Fibroblast of lung (primary cell): ENCODE results near the gene CSNK2A2. TPM values are rescaled to one million over a fixed set of nuclear protein-coding genes. Genes with fewer than 3 reads are reported as not detected.

Source experiments
- DNase-seq, 2 donors: peaks; one replicate each; pipeline versions ENCODE4 v3.0.0 to v3.0.0-alpha.2; 2010; ENCODE audit warnings: low read depth in 2 of 2
- H2AFZ ChIP-seq: 2 replicates; pipeline ENCODE4 v1.5.1; 2012; ENCODE audit warnings: low read length, control low read depth, inconsistent platforms
- H3K27ac ChIP-seq: 2 replicates; pipeline ENCODE4 v1.5.1; 2011; ENCODE audit warnings: low read length, control low read depth; ENCODE audit not compliant: insufficient read depth
- H3K27me3 ChIP-seq: 2 replicates; pipeline ENCODE4 v1.5.1; 2011; ENCODE audit warnings: mild to moderate bottlenecking, low read length; ENCODE audit not compliant: control insufficient read depth, insufficient read depth
- H3K36me3 ChIP-seq: 2 replicates; pipeline ENCODE4 v1.5.1; 2011; ENCODE audit warnings: low read length; ENCODE audit not compliant: control insufficient read depth, insufficient read depth
- H3K4me1 ChIP-seq: 2 replicates; pipeline ENCODE4 v1.5.1; 2011; ENCODE audit warnings: low read length; ENCODE audit not compliant: control insufficient read depth, insufficient read depth; ENCODE audit errors: extremely low read depth
- H3K4me2 ChIP-seq: 2 replicates; pipeline ENCODE4 v1.5.1; 2011; ENCODE audit warnings: low read length, control low read depth; ENCODE audit not compliant: insufficient read depth; ENCODE audit errors: extremely low read depth
- H3K4me3 ChIP-seq, 4 experiments: fragments of 200-600 bp in 1 of 4; sonication (generic) in 1 of 4; replicated peaks in 1 of 4; 2 replicates each; pipeline ENCODE4 v1.5.1; 2011 to 2016; ENCODE audit warnings: low read length in 4 of 4, low read depth in 3 of 4, mild to moderate bottlenecking in 3 of 4, control low read depth in 2 of 4, inconsistent platforms in 1 of 4, mixed read lengths in 1 of 4; ENCODE audit not compliant: insufficient read depth in 1 of 4; ENCODE audit errors: control extremely low read depth in 1 of 4
- H3K79me2 ChIP-seq: 2 replicates; pipeline ENCODE4 v1.5.1; 2012; ENCODE audit warnings: mild to moderate bottlenecking, low read length, inconsistent platforms; ENCODE audit not compliant: control insufficient read depth, insufficient read depth
- H3K9ac ChIP-seq: 2 replicates; pipeline ENCODE4 v1.5.1; 2011; ENCODE audit warnings: mild to moderate bottlenecking, low read length, control low read depth; ENCODE audit not compliant: insufficient read depth
- H3K9me3 ChIP-seq: 2 replicates; pipeline ENCODE4 v1.5.1; 2012; ENCODE audit warnings: low read depth, low read length; ENCODE audit not compliant: control insufficient read depth, insufficient read depth
- H4K20me1 ChIP-seq: 2 replicates; pipeline ENCODE4 v1.5.1; 2011; ENCODE audit warnings: low read length; ENCODE audit not compliant: control insufficient read depth, insufficient read depth; ENCODE audit errors: extremely low read depth
- CTCF ChIP-seq, 2 donors: IDR thresholded peaks in 1 of 2; conservative IDR thresholded peaks in 1 of 2; 1 replicate in 1 of 2; 2 replicates in 1 of 2; pipeline ENCODE4 v1.5.1; 2011 to 2012; ENCODE audit warnings: low read length in 2 of 2, control low read depth in 1 of 2, inconsistent platforms in 1 of 2, low read depth in 1 of 2, mild to moderate bottlenecking in 1 of 2
- EZH2 ChIP-seq: IDR thresholded peaks from 2 replicates; pipeline ENCODE4 v1.5.1; 2012; ENCODE audit warnings: low read length, control low read depth, mild to moderate bottlenecking; ENCODE audit errors: missing control alignments
- polyA plus RNA-seq, 2 donors: library from polyadenylated mRNA; depleted of rRNA in 1 of 2; stranded (reverse) in 1 of 2; unstranded in 1 of 2; fragments of >200 nt; gene quantifications; 2 replicates each; pipeline ENCODE4 v1.2.1, GENCODE V29; 2011 to 2012; ENCODE audit warnings: missing spikeins in 1 of 2
- total RNA-seq: library from RNA; depleted of rRNA; stranded (reverse); fragments of >200 nt; gene quantifications from 2 replicates; pipeline ENCODE4 v1.2.1, GENCODE V29; 2014

Gene CSNK2A2
- total and polyA plus RNA-seq, 2 donors (not counting 1 experiment from before 2014, with no cell fraction given) = 33.4 to 54.3 TPM

DNA sequence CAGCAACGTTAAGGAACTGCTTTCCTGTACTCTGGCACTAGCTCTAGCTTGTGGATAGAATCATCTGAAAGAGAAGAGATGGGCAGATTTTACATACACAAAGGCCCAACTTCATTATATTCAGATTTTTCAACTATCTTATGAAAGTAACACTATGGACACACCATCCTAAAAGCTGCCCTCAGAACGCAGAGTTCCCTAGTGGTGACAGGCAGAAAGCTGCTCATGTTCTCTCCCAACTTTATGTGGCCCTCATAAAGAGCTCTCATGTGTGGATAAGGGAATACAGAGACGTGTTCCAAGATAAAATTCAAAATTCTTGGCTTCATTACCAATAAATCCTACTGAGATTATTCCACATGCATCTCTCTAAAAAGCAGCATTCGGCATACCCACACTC, 70.3 kb downstream of the CSNK2A2 start:
- Histone ChIP-seq H3K9ac (peak overlapping the region; percentile 61), H3K27me3 (no peaks in the 10 kb centered on the region), H3K4me1 (peaks cover 5% of the 10 kb centered on the region), H2AFZ (no peak overlapping the region), H3K27ac (peak overlapping the region; percentile 86), H3K4me3 (peak overlapping the region; percentile 70 to 95 (median 90)), H3K79me2 (peaks cover 50% of the 10 kb centered on the region), H4K20me1 (no peaks in the 10 kb centered on the region), H3K36me3 (no peaks in the 10 kb centered on the region), H3K9me3 (no peaks in the 10 kb centered on the region), H3K4me2 (peak overlapping the region; percentile 86)
- DNase-seq = no peak
- TF ChIP-seq CTCF (conservative IDR thresholded peaks at IDR 0.05 in 1 of 2, IDR thresholded peaks at IDR 0.05 in 1 of 2; ENCODE audit: low read depth in 1 of 2, low read length in 2 of 2) (peak; percentile 11 to 28), EZH2 (no peak)

DNA sequence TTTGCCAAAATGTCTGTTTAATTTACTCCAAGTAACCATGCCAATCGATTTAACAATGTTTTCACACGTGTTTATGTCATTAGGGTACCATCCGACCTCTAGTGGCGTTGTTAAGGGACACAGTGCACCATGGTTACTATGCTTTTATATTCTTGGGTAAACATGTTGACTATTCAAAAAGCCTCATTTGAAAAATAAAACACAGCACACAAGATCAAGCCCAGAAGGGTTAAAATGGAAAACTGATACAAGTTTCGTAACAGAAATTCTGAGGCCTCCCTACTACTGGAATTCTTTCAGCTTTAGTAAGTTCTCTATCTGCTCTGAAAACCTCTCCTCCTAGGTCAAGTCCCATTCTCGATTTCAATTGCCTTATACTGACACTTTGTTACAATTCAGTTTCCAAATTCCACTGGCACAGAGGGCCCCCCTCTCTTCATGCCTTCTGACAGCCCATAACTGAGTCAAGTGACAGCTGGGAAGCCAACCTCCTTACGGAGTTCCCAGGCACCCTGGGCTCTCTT, 70.8 kb downstream of the CSNK2A2 start:
- Histone ChIP-seq H3K9ac (peak overlapping the region; percentile 35), H3K4me2 (peak overlapping the region; percentile 86), H3K4me3 (peak overlapping the region; percentile 70 to 95 (median 90)), H3K79me2 (peaks cover 51% of the 10 kb centered on the region), H3K27ac (peak overlapping the region; percentile 86), H3K27me3 (no peaks in the 10 kb centered on the region), H4K20me1 (no peaks in the 10 kb centered on the region), H2AFZ (no peak overlapping the region), H3K9me3 (no peaks in the 10 kb centered on the region), H3K4me1 (peaks cover 5% of the 10 kb centered on the region), H3K36me3 (no peaks in the 10 kb centered on the region)
- TF ChIP-seq EZH2 (no peak), CTCF (conservative IDR thresholded peaks at IDR 0.05 in 1 of 2, IDR thresholded peaks at IDR 0.05 in 1 of 2; ENCODE audit: low read depth in 1 of 2, low read length in 2 of 2) (peak; percentile 20 to 34)
- peak; percentile 51 to 68 for DNase-seq

DNA sequence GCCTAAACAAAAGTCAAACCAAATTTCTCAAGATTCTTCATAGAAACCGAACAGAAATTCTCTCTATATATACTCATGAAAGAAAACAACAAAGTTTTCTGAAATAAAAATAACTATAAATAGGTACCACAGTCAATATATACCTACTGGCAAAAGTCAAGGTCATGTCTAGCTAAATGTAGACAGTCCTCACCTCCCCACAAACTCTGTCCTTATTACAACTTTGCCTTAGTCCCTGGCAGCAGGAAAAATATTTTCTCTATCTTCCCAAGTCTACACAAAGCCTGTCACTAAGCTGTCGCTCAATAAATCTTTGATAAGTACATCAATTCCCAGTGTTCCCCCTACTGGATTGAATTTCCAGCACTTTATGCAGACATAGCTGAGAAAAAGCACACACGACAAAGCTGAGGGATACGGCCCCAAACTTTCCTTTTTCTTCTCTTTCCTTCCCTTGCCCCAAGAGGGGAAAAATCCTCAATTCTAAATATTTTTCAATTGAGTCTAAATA, 71.4 kb downstream of the CSNK2A2 start:
- Histone ChIP-seq H3K36me3 (no peaks in the 10 kb centered on the region), H3K4me1 (peaks cover 6% of the 10 kb centered on the region), H3K9me3 (no peaks in the 10 kb centered on the region), H3K27ac (peak overlapping the region; percentile 86), H4K20me1 (no peaks in the 10 kb centered on the region), H3K79me2 (peaks cover 51% of the 10 kb centered on the region), H3K9ac (peak overlapping the region; percentile 52), H3K4me2 (peak overlapping the region; percentile 86), H3K27me3 (no peaks in the 10 kb centered on the region), H3K4me3 (peak overlapping the region; percentile 70 to 95 (median 90)), H2AFZ (no peak overlapping the region)
- TF ChIP-seq CTCF (conservative IDR thresholded peaks at IDR 0.05 in 1 of 2, IDR thresholded peaks at IDR 0.05 in 1 of 2; ENCODE audit: low read depth in 1 of 2, low read length in 2 of 2) = peak in 1 of 2 donors; percentile 2
- TF ChIP-seq EZH2 = no peak
- DNase-seq = no peak
